Stimulated activated CD4-positive, alpha-beta T cell treated with anti-CD3 and anti-CD28 coated beads, Interleukin-15, amount 100 ng/mL, for 1 hour (primary cell): ENCODE data around the gene CHPF2.

Source experiments
- DNase-seq, 2 donors: peaks; one replicate each; pipeline ENCODE4 v3.0.0-alpha.2; 2020; ENCODE audit warnings: low read depth in 1 of 2, low spot score in 1 of 2

CHPF2 gene

GRCh38 chr7:151245360-151246101 lies 13.2 kb downstream of the CHPF2 start:
- DNase-seq: peak; percentile 36 to 49

GRCh38 chr7:151246102-151246850 lies 14.0 kb downstream of the CHPF2 start:
- DNase-seq: no peak

- no peak for DNase-seq
These were observed 14.7 kb downstream of the CHPF2 start for GRCh38 chr7:151246851-151247580.

- no peak for DNase-seq
These were observed 15.5 kb downstream of the CHPF2 start for GRCh38 chr7:151247611-151248345.

GRCh38 chr7:151248346-151249033 lies 16.2 kb downstream of the CHPF2 start, which contains the start of gene SMARCD3:
SMARCD3 (minus strand) TSS chr7:151248694; CDS start chr7:151248562, 132 bp downstream.
- no peak for DNase-seq

GRCh38 chr7:151249034-151249731 lies 16.9 kb downstream of the CHPF2 start:
- no peak for DNase-seq

GRCh38 chr7:151249732-151250072 lies 17.4 kb downstream of the CHPF2 start:
- DNase-seq: no peak

- no peak for DNase-seq
These were observed 18.2 kb downstream of the CHPF2 start for GRCh38 chr7:151250181-151251132.

- DNase-seq: no peak
These were observed 19.0 kb downstream of the CHPF2 start for GRCh38 chr7:151251328-151251688.

GRCh38 chr7:151251689-151252560 lies 19.6 kb downstream of the CHPF2 start:
- no peak for DNase-seq

- DNase-seq: no peak
These were observed 20.2 kb downstream of the CHPF2 start for GRCh38 chr7:151252561-151252835.

GRCh38 chr7:151252961-151253711 lies 20.9 kb downstream of the CHPF2 start:
- no peak for DNase-seq

GRCh38 chr7:151254316-151254715 lies 22.0 kb downstream of the CHPF2 start:
- no peak for DNase-seq

- no peak for DNase-seq
These were observed 22.6 kb downstream of the CHPF2 start for GRCh38 chr7:151254851-151255250.

GRCh38 chr7:151255390-151255789 lies 23.1 kb downstream of the CHPF2 start:
- no peak for DNase-seq

GRCh38 chr7:151256410-151257045 lies 24.2 kb downstream of the CHPF2 start:
- no peak for DNase-seq

- no peak for DNase-seq
These were observed 25.7 kb downstream of the CHPF2 start for GRCh38 chr7:151257990-151258389.
